Sigmoid colon (tissue), 3 donors: ENCODE results near the gene DCX.

Experiments
- POLR2A ChIP-seq, 2 donors: fragments of 450-650 bp; IDR thresholded peaks; one replicate each; pipeline ENCODE4 v1.6.1; 2016; ENCODE audit warnings: antibody characterized with exemption in 2 of 2, mild to moderate bottlenecking in 2 of 2, moderate library complexity in 2 of 2
- TF ChIP-seq, protein P1 (sequence below), 4 experiments: fragments of 450-650 bp in 3 of 4; fragments of 200-600 bp in 1 of 4; IDR thresholded peaks; one replicate each; pipeline ENCODE4 v1.5.1; 2016 to 2019; ENCODE audit warnings: antibody characterized with exemption in 4 of 4, mild to moderate bottlenecking in 3 of 4, moderate library complexity in 2 of 4

DNA sequence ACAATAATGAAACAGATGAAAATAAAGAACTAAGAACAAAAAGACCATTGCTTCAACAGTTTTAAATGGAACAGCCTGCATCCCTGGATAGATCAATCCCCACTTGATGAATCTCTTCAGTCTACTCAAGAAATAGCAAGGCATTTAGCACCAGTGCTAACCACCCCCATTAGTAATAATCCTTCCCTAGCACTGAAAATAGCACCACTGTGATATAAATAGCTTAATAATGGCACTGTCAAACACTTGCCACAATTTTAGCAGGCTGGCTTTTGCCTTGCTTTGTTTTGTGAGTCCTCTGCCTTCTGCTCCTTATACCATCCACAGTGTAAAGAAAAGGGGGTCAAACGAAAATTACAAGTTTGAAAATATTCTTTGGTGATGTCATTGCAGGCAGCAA is 17.4 kb downstream of the DCX start:
- TF ChIP-seq, protein P1, sequence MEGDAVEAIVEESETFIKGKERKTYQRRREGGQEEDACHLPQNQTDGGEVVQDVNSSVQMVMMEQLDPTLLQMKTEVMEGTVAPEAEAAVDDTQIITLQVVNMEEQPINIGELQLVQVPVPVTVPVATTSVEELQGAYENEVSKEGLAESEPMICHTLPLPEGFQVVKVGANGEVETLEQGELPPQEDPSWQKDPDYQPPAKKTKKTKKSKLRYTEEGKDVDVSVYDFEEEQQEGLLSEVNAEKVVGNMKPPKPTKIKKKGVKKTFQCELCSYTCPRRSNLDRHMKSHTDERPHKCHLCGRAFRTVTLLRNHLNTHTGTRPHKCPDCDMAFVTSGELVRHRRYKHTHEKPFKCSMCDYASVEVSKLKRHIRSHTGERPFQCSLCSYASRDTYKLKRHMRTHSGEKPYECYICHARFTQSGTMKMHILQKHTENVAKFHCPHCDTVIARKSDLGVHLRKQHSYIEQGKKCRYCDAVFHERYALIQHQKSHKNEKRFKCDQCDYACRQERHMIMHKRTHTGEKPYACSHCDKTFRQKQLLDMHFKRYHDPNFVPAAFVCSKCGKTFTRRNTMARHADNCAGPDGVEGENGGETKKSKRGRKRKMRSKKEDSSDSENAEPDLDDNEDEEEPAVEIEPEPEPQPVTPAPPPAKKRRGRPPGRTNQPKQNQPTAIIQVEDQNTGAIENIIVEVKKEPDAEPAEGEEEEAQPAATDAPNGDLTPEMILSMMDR (IDR thresholded peaks at IDR 0.05), result no peak
- no peak for TF ChIP-seq POLR2A (IDR thresholded peaks at IDR 0.05)
